SK-N-SH (cell line): ENCODE data around the gene MME. TPM values are rescaled to one million over a fixed set of nuclear protein-coding genes. Genes with fewer than 3 reads are reported as not detected.

Experiments
- CTCF ChIA-PET: fragments of 300-600, 350-600 bp; formaldehyde crosslinking; extraction: SDS; loops from one replicate; lab custom pipeline; 2021; lab: Yijun Ruan, JAX
- POLR2A ChIA-PET: fragments of 350-600 bp; sonication (Branson Sonifier 250); formaldehyde crosslinking; extraction: SDS; loops from one replicate; lab custom pipeline; 2020; ENCODE audit warnings: antibody characterized with exemption, inconsistent platforms; lab: Yijun Ruan, JAX
- DNase-seq: peaks from one replicate; pipeline ENCODE4 v3.0.0; 2012
- H2AFZ ChIP-seq: fragments of 200-600 bp; sonication (generic); 2 replicates; pipeline ENCODE4 v1.8.1; 2016; ENCODE audit warnings: antibody characterized with exemption, mild to moderate bottlenecking, low read depth
- H3F3A ChIP-seq: fragments of 200-600 bp; sonication (generic); replicated peaks from 2 replicates; pipeline ENCODE3; 2016; ENCODE audit warnings: antibody characterized with exemption, mild to moderate bottlenecking; ENCODE audit not compliant: insufficient read depth
- H3K27ac ChIP-seq, 2 experiments: fragments of 200-500 bp in 1 of 2; fragments of 200-600 bp in 1 of 2; sonication (Bioruptor generic) in 1 of 2; sonication (generic), shearing (Covaris generic) in 1 of 2; 2 replicates each; pipeline versions ENCODE4 v1.5.1 to v1.6.1; 2014 to 2016; ENCODE audit warnings: low read depth in 2 of 2, inconsistent platforms in 1 of 2, low read length in 1 of 2, mild to moderate bottlenecking in 1 of 2, mixed read lengths in 1 of 2
- H3K27me3 ChIP-seq: fragments of 200-600 bp; sonication (generic), shearing (Covaris generic); 2 replicates; pipeline ENCODE4 v1.6.1; 2016; ENCODE audit warnings: mixed run types; ENCODE audit not compliant: insufficient read depth
- H3K36me3 ChIP-seq, 2 experiments: fragments of 200-500 bp in 1 of 2; fragments of 200-600 bp in 1 of 2; sonication (Bioruptor generic) in 1 of 2; sonication (generic) in 1 of 2; replicated peaks in 1 of 2; 2 replicates each; pipeline versions ENCODE3 to v1.5.1; 2014 to 2016; ENCODE audit warnings: low read length in 1 of 2, mild to moderate bottlenecking in 1 of 2; ENCODE audit not compliant: insufficient read depth in 2 of 2, control insufficient read depth in 1 of 2
- H3K4me1 ChIP-seq, 2 experiments: fragments of 200-500 bp in 1 of 2; fragments of 200-600 bp in 1 of 2; sonication (Bioruptor generic) in 1 of 2; sonication (generic), shearing (Covaris generic) in 1 of 2; 2 replicates each; pipeline versions ENCODE4 v1.5.1 to v1.6.1; 2014 to 2016; ENCODE audit warnings: low read depth in 1 of 2, low read length in 1 of 2, mixed run types in 1 of 2; ENCODE audit not compliant: insufficient read depth in 2 of 2, control insufficient read depth in 1 of 2
- H3K4me2 ChIP-seq: fragments of 200-600 bp; sonication (generic), shearing (Covaris generic); 2 replicates; pipeline ENCODE4 v1.6.1; 2017; ENCODE audit warnings: mixed run types
- H3K4me3 ChIP-seq, 2 experiments: fragments of 200-500 bp in 1 of 2; fragments of 200-600 bp in 1 of 2; sonication (Bioruptor generic) in 1 of 2; sonication (generic), shearing (Covaris generic) in 1 of 2; 2 replicates each; pipeline versions ENCODE4 v1.5.1 to v1.8.1; 2014 to 2016; ENCODE audit warnings: low read depth in 2 of 2, inconsistent platforms in 1 of 2, low read length in 1 of 2, mild to moderate bottlenecking in 1 of 2, mixed read lengths in 1 of 2, moderate library complexity in 1 of 2
- H3K79me2 ChIP-seq: fragments of 200-600 bp; sonication (generic); 2 replicates; pipeline ENCODE4 v1.8.1; 2017; ENCODE audit warnings: mild to moderate bottlenecking; ENCODE audit not compliant: insufficient read depth
- H3K9ac ChIP-seq: fragments of 200-600 bp; sonication (generic); 2 replicates; pipeline ENCODE4 v1.6.1; 2017; ENCODE audit warnings: mixed run types
- H3K9me2 ChIP-seq: fragments of 200-600 bp; sonication (generic); 2 replicates; pipeline ENCODE4 v1.6.1; 2017; ENCODE audit warnings: mixed run types
- H3K9me3 ChIP-seq: fragments of 200-600 bp; sonication (generic); 2 replicates; pipeline ENCODE4 v1.6.1; 2017; ENCODE audit warnings: mixed run types, mild to moderate bottlenecking, moderate library complexity
- H4K20me1 ChIP-seq: fragments of 200-600 bp; sonication (generic); 2 replicates; pipeline ENCODE4 v1.6.1; 2017; ENCODE audit warnings: mild to moderate bottlenecking, mixed run types; ENCODE audit not compliant: insufficient read depth
- EZH2phosphoT487 ChIP-seq: fragments of 200-600 bp; sonication (generic); IDR thresholded peaks from 2 replicates; pipeline ENCODE4 v1.6.1; 2017; ENCODE audit warnings: low read depth, mixed run types, mild to moderate bottlenecking, antibody characterized with exemption, moderate library complexity, borderline replicate concordance
- FOSL2 ChIP-seq: IDR thresholded peaks from 2 replicates; pipeline ENCODE4 v1.4.0; 2012; ENCODE audit warnings: low read depth, mild to moderate bottlenecking, moderate library complexity, borderline replicate concordance
- FOXM1 ChIP-seq: IDR thresholded peaks from 2 replicates; pipeline ENCODE4 v1.4.0; 2012; ENCODE audit warnings: low read depth, mild to moderate bottlenecking
- GABPA ChIP-seq: IDR thresholded peaks from 2 replicates; pipeline ENCODE4 v1.4.0; 2012; ENCODE audit warnings: low read depth, mild to moderate bottlenecking
- JUND ChIP-seq: IDR thresholded peaks from 2 replicates; pipeline ENCODE4 v1.4.0; 2012
- MXI1 ChIP-seq: IDR thresholded peaks from 2 replicates; pipeline ENCODE4 v1.6.1; 2012; ENCODE audit warnings: mild to moderate bottlenecking, low read depth, low read length, improper control_type of control experiment
- NFIC ChIP-seq: IDR thresholded peaks from 2 replicates; pipeline ENCODE4 v1.4.0; 2012; ENCODE audit warnings: borderline replicate concordance
- RAD21 ChIP-seq: IDR thresholded peaks from 2 replicates; pipeline ENCODE4 v1.6.1; 2012; ENCODE audit warnings: mild to moderate bottlenecking, low read length
- RCOR1 ChIP-seq: fragments of 150-350 bp; IDR thresholded peaks from 2 replicates; pipeline ENCODE4 v1.6.1; 2017; ENCODE audit warnings: antibody characterized with exemption, low read length
- RFX5 ChIP-seq: IDR thresholded peaks from 2 replicates; pipeline ENCODE4 v1.6.1; 2012; ENCODE audit warnings: mild to moderate bottlenecking, improper control_type of control experiment, low read length
- RXRA ChIP-seq: IDR thresholded peaks from 2 replicates; pipeline ENCODE4 v1.4.0; 2012; ENCODE audit warnings: low read depth, mild to moderate bottlenecking, borderline replicate concordance
- SIN3A ChIP-seq: IDR thresholded peaks from 2 replicates; pipeline ENCODE4 v1.6.1; 2012; ENCODE audit warnings: low read depth, mild to moderate bottlenecking, low read length, moderate library complexity, borderline replicate concordance
- TCF12 ChIP-seq: IDR thresholded peaks from 2 replicates; pipeline ENCODE4 v1.4.0; 2012
- TEAD4 ChIP-seq: IDR thresholded peaks from 2 replicates; pipeline ENCODE4 v1.4.0; 2012; ENCODE audit warnings: mild to moderate bottlenecking, borderline replicate concordance; ENCODE audit not compliant: insufficient read depth
- YY1 ChIP-seq: IDR thresholded peaks from 2 replicates; pipeline ENCODE4 v1.4.0; 2012; ENCODE audit warnings: low read depth, mild to moderate bottlenecking
- WGBS: methylation state at CpG from one replicate; pipeline ENCODE4 v1.1.6; 2017; ENCODE audit warnings: low lambda C conversion rate; 5-methylcytosine and 5-hydroxymethylcytosine counted together
- polyA plus RNA-seq, 3 experiments: library from polyadenylated mRNA; depleted of rRNA; stranded (reverse); fragments of >200 nt; gene quantifications; 2 replicates each; pipeline ENCODE4 v1.2.3, GENCODE V29; 2012
- TF ChIP-seq, protein P1 (sequence below): fragments of 200-600 bp; sonication (generic); IDR thresholded peaks from 2 replicates; pipeline ENCODE4 v1.6.1; 2017; ENCODE audit warnings: antibody characterized with exemption, mild to moderate bottlenecking, moderate library complexity
- TF ChIP-seq, protein P2 (sequence below): fragments of 150-350 bp; IDR thresholded peaks from 2 replicates; pipeline ENCODE4 v1.6.1; 2017; ENCODE audit warnings: antibody characterized with exemption, low read length, low read depth, borderline replicate concordance

The MME gene
- polyA plus RNA-seq, 1 of the 3 experiments (the other 2 are of a cell fraction), result 167 TPM

DNA sequence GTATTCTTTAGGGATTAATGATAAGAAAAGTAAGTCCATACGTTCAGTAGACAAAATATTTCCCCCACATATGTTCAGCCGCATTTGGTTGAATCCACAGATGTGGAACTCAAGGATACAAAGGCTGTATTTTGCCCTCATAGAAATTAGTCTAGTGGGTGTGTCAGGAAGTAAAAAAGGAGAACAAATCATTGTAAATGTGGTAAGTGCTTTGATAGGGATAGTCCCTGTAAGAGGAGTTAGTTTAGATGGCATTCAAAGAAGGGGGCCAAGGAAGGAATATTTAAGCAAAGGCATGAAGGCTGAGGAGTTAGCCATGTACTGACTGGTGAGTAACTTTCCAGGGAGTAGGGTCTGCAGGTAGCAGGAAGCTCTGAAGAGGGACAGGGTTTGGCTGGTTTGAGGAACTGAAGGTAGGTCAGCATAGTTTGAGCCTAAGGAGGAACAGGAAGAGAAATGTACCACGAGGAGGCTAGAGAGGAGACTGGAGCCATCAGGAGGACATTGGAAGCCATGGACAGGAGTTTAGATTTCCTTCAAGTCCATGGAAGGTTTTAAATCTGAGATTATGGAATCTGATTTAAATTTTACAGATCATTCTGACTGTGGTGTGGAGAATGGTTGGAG lies 98.8 kb downstream of the MME start (continued):
- no peak for TF ChIP-seq RXRA

DNA sequence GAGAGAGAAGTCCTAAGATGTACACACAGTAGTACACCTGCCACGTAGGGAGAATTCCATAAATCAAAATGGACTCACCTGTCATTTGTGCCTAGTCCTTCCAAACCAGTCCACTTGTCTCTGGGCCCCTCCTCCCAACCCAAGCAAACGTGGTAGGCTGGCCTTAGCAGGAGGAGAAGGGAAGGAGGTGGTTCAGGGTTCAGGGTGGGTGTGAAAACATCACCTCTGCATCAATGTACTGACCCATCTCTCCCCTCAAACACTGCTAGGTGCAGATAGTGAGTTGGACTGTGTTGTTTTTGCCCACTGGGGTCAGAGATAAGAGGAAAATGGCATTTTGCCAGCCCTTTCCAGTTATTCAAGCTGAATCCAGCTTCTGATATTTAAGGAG lies 99.3 kb downstream of the MME start:
- H3K9me3 ChIP-seq, result no peaks in the 10 kb centered on the region
- H3K9me2 ChIP-seq, result no peaks in the 10 kb centered on the region
- H3K27ac ChIP-seq, result no peak overlapping the region
- 37% methylated on average over 2 of the region's 2 CpGs for WGBS
- no peaks in the 10 kb centered on the region for H3K4me1 ChIP-seq
- CTCF ChIA-PET, result interaction anchor here (0.7 kb wide), 1 partner anchor 11 kb away, joined by 3 read pairs; no protein-coding TSS in a partner anchor
- no peak overlapping the region for H3K9ac ChIP-seq
- no peaks in the 10 kb centered on the region for H3F3A ChIP-seq
- H4K20me1 ChIP-seq, result no peaks in the 10 kb centered on the region
- POLR2A ChIA-PET, result no interaction called here
- H3K4me2 ChIP-seq, result no peak overlapping the region
- no peaks in the 10 kb centered on the region for H3K27me3 ChIP-seq
- no peaks in the 10 kb centered on the region for H3K79me2 ChIP-seq
- no peak for DNase-seq
- no peak overlapping the region for H3K4me3 ChIP-seq
- TF ChIP-seq TCF12 (no peak), TEAD4 (no peak), MXI1 (no peak), RAD21 (no peak), RCOR1 (no peak), FOXM1 (no peak), JUND (no peak), FOSL2 (no peak), YY1 (no peak), EZH2phosphoT487 (no peak)
- TF ChIP-seq, protein P1, sequence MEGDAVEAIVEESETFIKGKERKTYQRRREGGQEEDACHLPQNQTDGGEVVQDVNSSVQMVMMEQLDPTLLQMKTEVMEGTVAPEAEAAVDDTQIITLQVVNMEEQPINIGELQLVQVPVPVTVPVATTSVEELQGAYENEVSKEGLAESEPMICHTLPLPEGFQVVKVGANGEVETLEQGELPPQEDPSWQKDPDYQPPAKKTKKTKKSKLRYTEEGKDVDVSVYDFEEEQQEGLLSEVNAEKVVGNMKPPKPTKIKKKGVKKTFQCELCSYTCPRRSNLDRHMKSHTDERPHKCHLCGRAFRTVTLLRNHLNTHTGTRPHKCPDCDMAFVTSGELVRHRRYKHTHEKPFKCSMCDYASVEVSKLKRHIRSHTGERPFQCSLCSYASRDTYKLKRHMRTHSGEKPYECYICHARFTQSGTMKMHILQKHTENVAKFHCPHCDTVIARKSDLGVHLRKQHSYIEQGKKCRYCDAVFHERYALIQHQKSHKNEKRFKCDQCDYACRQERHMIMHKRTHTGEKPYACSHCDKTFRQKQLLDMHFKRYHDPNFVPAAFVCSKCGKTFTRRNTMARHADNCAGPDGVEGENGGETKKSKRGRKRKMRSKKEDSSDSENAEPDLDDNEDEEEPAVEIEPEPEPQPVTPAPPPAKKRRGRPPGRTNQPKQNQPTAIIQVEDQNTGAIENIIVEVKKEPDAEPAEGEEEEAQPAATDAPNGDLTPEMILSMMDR, result no peak
- no peak overlapping the region for H2AFZ ChIP-seq
- peaks cover 4 to 53% of the 10 kb centered on the region in 2 experiments for H3K36me3 ChIP-seq

DNA sequence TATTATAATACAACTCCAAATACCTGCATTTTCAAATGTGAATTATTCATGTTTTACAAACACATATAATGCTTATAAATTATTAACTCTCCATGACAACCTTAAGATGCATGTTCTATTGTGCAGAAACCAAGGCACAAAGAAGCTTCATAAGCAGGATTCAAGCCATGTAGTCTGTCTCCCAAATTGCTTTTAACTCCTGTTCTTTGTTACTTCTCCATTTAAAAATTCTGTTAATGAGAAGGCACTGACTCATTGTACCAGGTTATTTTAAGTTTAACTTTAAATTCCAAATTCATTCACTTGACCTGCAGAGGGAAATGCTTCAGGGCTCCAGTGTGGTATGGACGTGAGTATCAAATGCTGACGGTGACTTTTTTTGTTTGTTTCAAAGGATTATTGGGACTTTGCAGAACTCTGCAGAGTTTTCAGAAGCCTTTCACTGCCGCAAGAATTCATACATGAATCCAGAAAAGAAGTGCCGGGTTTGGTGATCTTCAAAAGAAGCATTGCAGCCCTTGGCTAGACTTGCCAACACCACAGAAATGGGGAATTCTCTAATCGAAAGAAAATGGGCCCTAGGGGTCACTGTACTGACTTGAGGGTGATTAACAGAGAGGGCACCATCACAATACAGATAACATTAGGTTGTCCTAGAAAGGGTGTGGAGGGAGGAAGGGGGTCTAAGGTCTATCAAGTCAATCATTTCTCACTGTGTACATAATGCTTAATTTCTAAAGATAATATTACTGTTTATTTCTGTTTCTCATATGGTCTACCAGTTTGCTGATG lies 100.0 kb downstream of the MME start:
- H3K79me2 ChIP-seq, result no peaks in the 10 kb centered on the region
- 60% methylated on average over 5 of the region's 5 CpGs for WGBS

More for the DNA sequence above, 100.0 kb downstream of the MME start:
- POLR2A ChIA-PET, result no interaction called here
- CTCF ChIA-PET, result interaction anchor here (0.7 kb wide), 1 partner anchor 10 kb away, joined by 3 read pairs; no protein-coding TSS in a partner anchor
- no peaks in the 10 kb centered on the region for H3K9me3 ChIP-seq
- TF ChIP-seq, protein P2, sequence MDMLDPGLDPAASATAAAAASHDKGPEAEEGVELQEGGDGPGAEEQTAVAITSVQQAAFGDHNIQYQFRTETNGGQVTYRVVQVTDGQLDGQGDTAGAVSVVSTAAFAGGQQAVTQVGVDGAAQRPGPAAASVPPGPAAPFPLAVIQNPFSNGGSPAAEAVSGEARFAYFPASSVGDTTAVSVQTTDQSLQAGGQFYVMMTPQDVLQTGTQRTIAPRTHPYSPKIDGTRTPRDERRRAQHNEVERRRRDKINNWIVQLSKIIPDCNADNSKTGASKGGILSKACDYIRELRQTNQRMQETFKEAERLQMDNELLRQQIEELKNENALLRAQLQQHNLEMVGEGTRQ, result no peak
- TF ChIP-seq FOSL2, result no peak
- TF ChIP-seq RAD21, result no peak
- no peak for TF ChIP-seq GABPA
- no peak for TF ChIP-seq RFX5
- TF ChIP-seq SIN3A, result no peak
- no peak for TF ChIP-seq NFIC
- TF ChIP-seq, protein P1, result no peak
- no peak overlapping the region for H3K9ac ChIP-seq
- no peak overlapping the region for H3K4me3 ChIP-seq
- H2AFZ ChIP-seq, result no peak overlapping the region
- peaks cover 4 to 53% of the 10 kb centered on the region in 2 experiments for H3K36me3 ChIP-seq
- H3K9me2 ChIP-seq, result no peaks in the 10 kb centered on the region
- H3K27ac ChIP-seq, result no peak overlapping the region
- no peak overlapping the region for H3K4me2 ChIP-seq
- no peaks in the 10 kb centered on the region for H4K20me1 ChIP-seq
- DNase-seq, result no peak
- no peaks in the 10 kb centered on the region for H3F3A ChIP-seq
- no peaks in the 10 kb centered on the region for H3K27me3 ChIP-seq
- H3K4me1 ChIP-seq, result no peaks in the 10 kb centered on the region
